ENCODE results near the gene ADAMTS18.
"Not testable (repeated sequence)": the region's sequence is repeated elsewhere in the genome, so short reads cannot be mapped to it uniquely, and the experiment has no call there.

ADAMTS18 gene

DNA sequence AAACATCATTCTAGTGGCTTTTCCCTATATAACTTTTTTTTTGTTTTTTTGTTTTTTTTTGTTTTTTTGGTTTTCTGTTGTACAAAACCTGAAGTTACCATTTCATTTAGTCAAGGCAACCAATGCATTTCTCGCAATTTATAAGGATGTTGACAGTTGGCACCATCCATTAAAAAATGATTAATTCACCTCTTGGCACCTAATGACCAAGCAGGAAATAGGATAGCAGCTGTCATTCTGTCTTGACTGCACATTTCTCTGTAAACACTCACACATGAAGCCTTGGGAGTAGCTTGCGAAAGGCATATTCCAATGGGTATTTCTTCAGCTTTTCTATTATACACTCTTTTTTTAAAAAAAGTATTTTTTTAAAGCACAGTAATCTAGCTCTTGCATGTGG lies 158.2 kb downstream of the ADAMTS18 start:
- no peak for DNase-seq

DNA sequence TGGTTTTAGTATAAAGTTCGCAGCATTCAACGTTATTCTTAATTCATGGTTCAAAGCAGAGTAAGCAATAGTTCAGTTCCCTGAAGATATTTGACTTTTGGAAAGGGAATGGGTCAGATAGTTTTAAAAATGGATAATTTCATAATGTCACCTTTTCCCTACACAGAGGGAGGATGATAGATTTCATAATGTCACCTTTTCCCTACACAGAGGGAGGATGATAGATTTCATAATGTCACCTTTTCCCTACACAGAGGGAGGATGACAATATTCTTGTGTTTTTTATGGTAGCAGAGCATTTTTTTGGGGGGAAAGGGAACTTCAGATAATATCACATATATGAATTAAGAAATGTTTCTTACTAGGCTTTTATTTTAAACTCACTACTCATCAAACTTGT lies 159.5 kb downstream of the ADAMTS18 start:
- DNase-seq: not testable (repeated sequence)

DNA sequence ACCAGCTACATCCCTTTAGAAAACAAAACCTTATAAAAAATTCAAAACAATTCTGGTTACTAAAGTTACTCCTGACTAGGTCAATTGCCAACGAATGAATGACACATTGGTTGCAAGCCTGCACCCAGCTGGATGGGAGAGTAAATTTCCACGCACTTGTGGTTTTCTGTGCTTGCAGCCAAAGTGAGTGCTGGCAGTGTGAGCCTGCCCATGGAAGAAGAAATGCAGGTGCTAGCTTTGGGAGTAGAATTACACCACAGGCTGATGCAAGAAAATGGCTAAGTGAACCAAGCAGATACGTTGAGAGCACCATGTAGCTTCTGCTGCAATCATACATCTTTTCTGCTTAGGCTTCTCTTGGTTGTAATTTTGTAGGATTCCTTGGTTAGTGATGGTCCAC lies 161.0 kb downstream of the ADAMTS18 start:
- no peak for DNase-seq

- no peak for DNase-seq
These were observed 163.1 kb downstream of the ADAMTS18 start for GRCh38 chr16:77271532-77272426.

- not testable (repeated sequence) for DNase-seq
These were observed 168.6 kb downstream of the ADAMTS18 start for GRCh38 chr16:77266185-77266584.

DNA sequence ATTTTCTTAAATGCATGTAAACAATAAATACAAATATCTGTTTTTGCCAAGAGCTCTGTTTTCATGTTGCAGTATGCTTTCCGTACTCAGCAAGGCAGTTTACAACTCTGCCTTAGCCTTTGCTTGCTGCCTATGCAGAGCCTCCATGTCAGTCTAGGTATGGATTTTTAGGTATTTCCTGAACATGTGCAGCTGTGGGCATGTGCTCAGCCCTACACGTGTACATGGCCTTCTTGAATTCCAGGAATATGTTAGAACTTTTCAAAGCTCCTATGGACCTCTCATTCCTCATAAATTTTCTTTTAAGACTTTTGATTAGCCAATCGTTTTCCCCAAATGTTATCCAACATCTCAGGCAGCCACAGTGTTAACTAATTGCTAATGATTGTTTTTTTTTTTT lies 171.9 kb downstream of the ADAMTS18 start:
- no peak for DNase-seq

- DNase-seq: no peak
These were observed 184.4 kb downstream of the ADAMTS18 start for GRCh38 chr16:77250400-77250799.

DNA sequence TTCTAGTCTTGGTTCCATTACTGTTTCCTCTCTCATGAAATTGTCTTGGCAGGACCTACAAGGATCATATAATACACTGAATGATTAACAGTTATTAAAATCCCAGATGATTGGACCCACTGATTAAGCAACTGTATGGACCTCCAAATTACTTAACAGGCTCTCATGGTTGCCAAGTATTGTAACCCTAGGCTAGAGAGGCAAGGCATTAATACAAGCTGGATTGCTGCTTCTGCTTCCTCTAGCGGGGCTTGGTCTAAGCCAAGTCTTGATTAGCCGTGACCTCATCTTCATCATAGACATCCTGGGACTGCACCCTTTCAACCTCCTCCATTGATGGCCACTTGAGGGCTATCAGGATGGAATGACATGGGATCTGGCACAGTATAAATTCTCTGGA lies 188.7 kb downstream of the ADAMTS18 start:
- no peak for DNase-seq

GRCh38 chr16:77242471-77242870 lies 192.4 kb downstream of the ADAMTS18 start:
- DNase-seq: not testable (repeated sequence)

GRCh38 chr16:77238593-77238992 lies 196.2 kb downstream of the ADAMTS18 start:
- DNase-seq: no peak

DNA sequence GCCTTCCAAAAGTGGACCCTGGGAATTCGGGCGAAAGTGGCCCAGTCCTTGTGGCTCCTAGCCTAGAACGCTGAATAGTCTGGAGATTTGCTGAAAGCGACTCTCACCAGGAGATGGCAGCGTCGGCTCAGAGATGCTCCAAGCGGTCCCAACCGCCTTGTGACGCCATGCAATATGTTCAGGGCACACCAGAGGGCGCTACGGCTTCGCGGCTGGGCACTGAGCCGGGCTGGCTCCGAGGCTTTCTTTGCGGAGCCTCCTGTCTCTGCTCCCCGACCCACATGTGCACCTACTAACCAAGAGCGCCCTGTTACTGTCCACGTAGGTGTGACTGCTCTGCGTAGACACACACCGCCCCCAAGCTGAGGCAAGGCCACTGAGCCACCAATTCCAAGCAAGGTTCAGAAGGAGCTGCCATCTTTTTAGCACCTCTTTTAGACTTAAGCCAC lies 198.7 kb downstream of the ADAMTS18 start:
- DNase-seq: peak; percentile 90

- no peak for DNase-seq
These were observed 200.2 kb downstream of the ADAMTS18 start for GRCh38 chr16:77234611-77235010.

GRCh38 chr16:77233799-77234519 lies 200.9 kb downstream of the ADAMTS18 start:
- no peak for DNase-seq
